Endothelial cell (in vitro differentiated cells): ENCODE data around the gene NOS1AP. TPM values are rescaled to one million over a fixed set of nuclear protein-coding genes. Genes with fewer than 3 reads are reported as not detected.

Source experiments
- DNase-seq: peaks from one replicate; pipeline ENCODE4 v3.0.0; 2021; ENCODE audit warnings: low spot score
- H3K27ac Mint-ChIP-seq: one replicate; pipeline ENCODE4 v1.8.0; 2021; ENCODE audit warnings: mixed read lengths, inconsistent platforms; ENCODE audit not compliant: unreplicated experiment
- H3K27me3 Mint-ChIP-seq: one replicate; pipeline ENCODE4 v1.8.0; 2021; ENCODE audit warnings: mild to moderate bottlenecking, moderate library complexity, mixed read lengths, inconsistent platforms; ENCODE audit not compliant: unreplicated experiment
- H3K36me3 Mint-ChIP-seq: one replicate; pipeline ENCODE4 v1.8.0; 2021; ENCODE audit warnings: mild to moderate bottlenecking, low read depth, mixed read lengths, inconsistent platforms; ENCODE audit not compliant: unreplicated experiment
- H3K4me1 Mint-ChIP-seq: one replicate; pipeline ENCODE4 v1.8.0; 2021; ENCODE audit warnings: mild to moderate bottlenecking, mixed read lengths, inconsistent platforms; ENCODE audit not compliant: unreplicated experiment
- H3K4me3 Mint-ChIP-seq: one replicate; pipeline ENCODE4 v1.8.0; 2021; ENCODE audit warnings: mild to moderate bottlenecking, mixed read lengths, inconsistent platforms; ENCODE audit not compliant: unreplicated experiment
- H3K9me3 Mint-ChIP-seq: one replicate; pipeline ENCODE4 v1.8.0; 2021; ENCODE audit warnings: mixed read lengths, inconsistent platforms; ENCODE audit not compliant: unreplicated experiment
- total RNA-seq: library from RNA; stranded (reverse); fragmentation: NEBNext Ultra II Directional; extraction: Animal tissue kit (Norgen Biotek cat#: 25700); gene quantifications from one replicate; pipeline ENCODE4 v1.2.1, GENCODE V29; 2021; ENCODE audit not compliant: unreplicated experiment
- TF ChIP-seq, protein P1 (sequence below): fragments of 200-600 bp; sonication (generic); IDR thresholded peaks from one replicate; pipeline ENCODE4 v1.5.0; 2021; ENCODE audit warnings: antibody characterized with exemption; ENCODE audit not compliant: unreplicated experiment

Gene NOS1AP
- total RNA-seq, 1 donor from 2014 or later, result 19.8 TPM

GRCh38 chr1:162222014-162222413 is 152.5 kb downstream of the NOS1AP start:
- H3K27me3 Mint-ChIP-seq, result peaks cover 7% of the 10 kb centered on the region
- peaks cover 3% of the 10 kb centered on the region for H3K36me3 Mint-ChIP-seq
- H3K4me1 Mint-ChIP-seq, result peaks cover 50% of the 10 kb centered on the region
- no peak for DNase-seq
- no peaks in the 10 kb centered on the region for H3K9me3 Mint-ChIP-seq
- H3K4me3 Mint-ChIP-seq, result no peak overlapping the region
- H3K27ac Mint-ChIP-seq, result no peak overlapping the region
- TF ChIP-seq, protein P1, sequence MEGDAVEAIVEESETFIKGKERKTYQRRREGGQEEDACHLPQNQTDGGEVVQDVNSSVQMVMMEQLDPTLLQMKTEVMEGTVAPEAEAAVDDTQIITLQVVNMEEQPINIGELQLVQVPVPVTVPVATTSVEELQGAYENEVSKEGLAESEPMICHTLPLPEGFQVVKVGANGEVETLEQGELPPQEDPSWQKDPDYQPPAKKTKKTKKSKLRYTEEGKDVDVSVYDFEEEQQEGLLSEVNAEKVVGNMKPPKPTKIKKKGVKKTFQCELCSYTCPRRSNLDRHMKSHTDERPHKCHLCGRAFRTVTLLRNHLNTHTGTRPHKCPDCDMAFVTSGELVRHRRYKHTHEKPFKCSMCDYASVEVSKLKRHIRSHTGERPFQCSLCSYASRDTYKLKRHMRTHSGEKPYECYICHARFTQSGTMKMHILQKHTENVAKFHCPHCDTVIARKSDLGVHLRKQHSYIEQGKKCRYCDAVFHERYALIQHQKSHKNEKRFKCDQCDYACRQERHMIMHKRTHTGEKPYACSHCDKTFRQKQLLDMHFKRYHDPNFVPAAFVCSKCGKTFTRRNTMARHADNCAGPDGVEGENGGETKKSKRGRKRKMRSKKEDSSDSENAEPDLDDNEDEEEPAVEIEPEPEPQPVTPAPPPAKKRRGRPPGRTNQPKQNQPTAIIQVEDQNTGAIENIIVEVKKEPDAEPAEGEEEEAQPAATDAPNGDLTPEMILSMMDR, result no peak

- no peak overlapping the region for H3K27ac Mint-ChIP-seq
- peaks cover 3% of the 10 kb centered on the region for H3K36me3 Mint-ChIP-seq
- H3K27me3 Mint-ChIP-seq, result peaks cover 7% of the 10 kb centered on the region
- TF ChIP-seq, protein P1, result no peak
- no peaks in the 10 kb centered on the region for H3K9me3 Mint-ChIP-seq
- H3K4me3 Mint-ChIP-seq, result no peak overlapping the region
- H3K4me1 Mint-ChIP-seq, result peaks cover 52% of the 10 kb centered on the region
- no peak for DNase-seq
These were observed 153.2 kb downstream of the NOS1AP start for GRCh38 chr1:162222730-162223129.

DNA sequence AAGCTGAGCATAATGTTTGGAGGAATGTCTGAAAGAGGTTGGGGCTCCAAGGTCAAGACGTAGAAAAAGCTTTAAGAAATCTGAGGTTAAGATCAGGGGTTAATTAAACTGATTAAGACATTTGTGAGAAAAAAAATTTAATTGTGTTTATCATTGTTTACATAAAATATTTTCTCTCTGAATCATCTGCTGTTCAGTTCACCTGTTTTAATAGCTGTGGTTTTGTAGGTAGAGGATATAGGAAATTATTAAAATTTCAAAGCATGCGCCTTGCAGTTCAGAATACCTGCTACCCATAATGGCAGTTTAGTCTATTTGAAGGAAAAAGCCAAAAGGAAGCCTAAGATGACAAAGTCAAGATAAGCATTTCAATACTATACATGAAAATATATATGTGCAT is 154.0 kb downstream of the NOS1AP start:
- peaks cover 49% of the 10 kb centered on the region for H3K4me1 Mint-ChIP-seq
- TF ChIP-seq, protein P1, result no peak
- no peaks in the 10 kb centered on the region for H3K9me3 Mint-ChIP-seq
- peaks cover 7% of the 10 kb centered on the region for H3K27me3 Mint-ChIP-seq
- no peak overlapping the region for H3K27ac Mint-ChIP-seq
- no peak for DNase-seq
- H3K4me3 Mint-ChIP-seq, result no peak overlapping the region
- H3K36me3 Mint-ChIP-seq, result peaks cover 3% of the 10 kb centered on the region

GRCh38 chr1:162224267-162224666 is 154.8 kb downstream of the NOS1AP start:
- TF ChIP-seq, protein P1, result no peak
- H3K27me3 Mint-ChIP-seq, result peaks cover 7% of the 10 kb centered on the region
- H3K27ac Mint-ChIP-seq, result no peak overlapping the region
- H3K4me1 Mint-ChIP-seq, result peaks cover 48% of the 10 kb centered on the region
- DNase-seq, result no peak
- H3K36me3 Mint-ChIP-seq, result peaks cover 3% of the 10 kb centered on the region
- no peaks in the 10 kb centered on the region for H3K9me3 Mint-ChIP-seq
- H3K4me3 Mint-ChIP-seq, result no peak overlapping the region

DNA sequence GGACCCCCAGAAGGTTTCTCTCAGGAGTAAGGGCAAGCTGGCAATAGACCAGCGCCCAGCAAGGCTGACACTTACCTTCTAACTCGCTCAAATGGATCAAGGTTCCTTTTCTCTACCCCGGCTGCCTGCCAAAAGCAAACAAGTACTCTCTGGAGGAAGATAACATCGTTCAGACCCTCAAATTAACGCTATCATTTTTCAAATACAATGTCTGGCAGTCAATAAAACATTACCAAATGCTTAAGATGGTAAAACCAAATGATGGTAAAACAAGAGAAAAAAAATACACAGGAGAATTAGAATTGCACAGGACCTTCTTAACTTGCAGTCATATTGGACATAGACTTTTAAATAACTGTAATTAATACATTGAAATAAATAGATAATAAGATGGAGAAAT is 159.1 kb downstream of the NOS1AP start:
- H3K4me1 Mint-ChIP-seq, result peaks cover 56% of the 10 kb centered on the region
- H3K27me3 Mint-ChIP-seq, result peaks cover 6% of the 10 kb centered on the region
- no peaks in the 10 kb centered on the region for H3K9me3 Mint-ChIP-seq
- no peak overlapping the region for H3K4me3 Mint-ChIP-seq
- no peaks in the 10 kb centered on the region for H3K36me3 Mint-ChIP-seq
- TF ChIP-seq, protein P1, result no peak
- no peak for DNase-seq
- no peak overlapping the region for H3K27ac Mint-ChIP-seq
